Coronary artery (tissue), 2 donors: ENCODE data around the gene WFDC12.
"Not testable (repeated sequence)": the region's sequence is repeated elsewhere in the genome, so short reads cannot be mapped to it uniquely, and the experiment has no call there.

Experiments
- DNase-seq: peaks from one replicate; pipeline ENCODE4 v3.0.0-alpha.2; 2017; ENCODE audit warnings: low spot score
- H3K27ac ChIP-seq, 2 donors: fragments of 200-600 bp; sonication (generic); one replicate each; pipeline ENCODE4 v1.5.1; 2016 to 2019
- H3K4me3 ChIP-seq: fragments of 200-600 bp; sonication (generic); 2 replicates; pipeline ENCODE4 v1.5.1; 2016; ENCODE audit warnings: mild to moderate bottlenecking, moderate library complexity
- TF ChIP-seq, protein P1 (sequence below): fragments of 200-600 bp; sonication (generic); IDR thresholded peaks from one replicate; pipeline ENCODE4 v1.5.1; 2019; ENCODE audit warnings: antibody characterized with exemption

The WFDC12 gene

GRCh38 chr20:45124365-45124764 is at the start of gene WFDC12:
TSS of gene WFDC12 (minus strand) at chr20:45124465. CDS start at chr20:45124447, 18 bp downstream.
- Histone ChIP-seq H3K27ac (no peak within 1 kb of the TSS), H3K4me3 (no peak within 1 kb of the TSS)
- no peak for DNase-seq
- TF ChIP-seq, protein P1, sequence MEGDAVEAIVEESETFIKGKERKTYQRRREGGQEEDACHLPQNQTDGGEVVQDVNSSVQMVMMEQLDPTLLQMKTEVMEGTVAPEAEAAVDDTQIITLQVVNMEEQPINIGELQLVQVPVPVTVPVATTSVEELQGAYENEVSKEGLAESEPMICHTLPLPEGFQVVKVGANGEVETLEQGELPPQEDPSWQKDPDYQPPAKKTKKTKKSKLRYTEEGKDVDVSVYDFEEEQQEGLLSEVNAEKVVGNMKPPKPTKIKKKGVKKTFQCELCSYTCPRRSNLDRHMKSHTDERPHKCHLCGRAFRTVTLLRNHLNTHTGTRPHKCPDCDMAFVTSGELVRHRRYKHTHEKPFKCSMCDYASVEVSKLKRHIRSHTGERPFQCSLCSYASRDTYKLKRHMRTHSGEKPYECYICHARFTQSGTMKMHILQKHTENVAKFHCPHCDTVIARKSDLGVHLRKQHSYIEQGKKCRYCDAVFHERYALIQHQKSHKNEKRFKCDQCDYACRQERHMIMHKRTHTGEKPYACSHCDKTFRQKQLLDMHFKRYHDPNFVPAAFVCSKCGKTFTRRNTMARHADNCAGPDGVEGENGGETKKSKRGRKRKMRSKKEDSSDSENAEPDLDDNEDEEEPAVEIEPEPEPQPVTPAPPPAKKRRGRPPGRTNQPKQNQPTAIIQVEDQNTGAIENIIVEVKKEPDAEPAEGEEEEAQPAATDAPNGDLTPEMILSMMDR: no peak

- TF ChIP-seq, protein P1: no peak
- DNase-seq: no peak
These were observed 49.3 kb upstream of the WFDC12 start for GRCh38 chr20:45173522-45173921.

DNA sequence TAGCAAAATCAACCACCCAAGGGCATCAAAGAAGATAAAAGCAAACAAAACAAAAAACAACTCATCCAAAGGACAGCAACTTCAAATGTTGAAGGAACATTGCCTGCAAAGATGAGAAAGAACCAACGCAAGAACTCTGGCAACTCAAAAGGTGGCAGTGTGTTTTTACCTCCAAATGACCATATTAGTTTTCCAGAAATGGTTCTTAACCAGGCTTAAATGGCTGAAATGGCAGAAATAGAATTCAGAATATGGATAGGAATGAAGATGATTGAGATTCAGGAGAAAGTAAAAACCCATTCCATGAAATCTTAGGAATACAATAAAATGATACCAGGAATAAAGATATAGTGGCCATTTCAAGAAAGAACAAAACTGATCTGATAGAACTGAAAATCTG is 40.6 kb upstream of the WFDC12 start:
- H3K27ac ChIP-seq: no peak overlapping the region
- no peak for DNase-seq
- TF ChIP-seq, protein P1: no peak
- H3K4me3 ChIP-seq: no peak overlapping the region

More at GRCh38 chr20:45173522-45173921, 49.3 kb upstream of the WFDC12 start:
- Histone ChIP-seq H3K27ac (no peak overlapping the region), H3K4me3 (no peak overlapping the region)

DNA sequence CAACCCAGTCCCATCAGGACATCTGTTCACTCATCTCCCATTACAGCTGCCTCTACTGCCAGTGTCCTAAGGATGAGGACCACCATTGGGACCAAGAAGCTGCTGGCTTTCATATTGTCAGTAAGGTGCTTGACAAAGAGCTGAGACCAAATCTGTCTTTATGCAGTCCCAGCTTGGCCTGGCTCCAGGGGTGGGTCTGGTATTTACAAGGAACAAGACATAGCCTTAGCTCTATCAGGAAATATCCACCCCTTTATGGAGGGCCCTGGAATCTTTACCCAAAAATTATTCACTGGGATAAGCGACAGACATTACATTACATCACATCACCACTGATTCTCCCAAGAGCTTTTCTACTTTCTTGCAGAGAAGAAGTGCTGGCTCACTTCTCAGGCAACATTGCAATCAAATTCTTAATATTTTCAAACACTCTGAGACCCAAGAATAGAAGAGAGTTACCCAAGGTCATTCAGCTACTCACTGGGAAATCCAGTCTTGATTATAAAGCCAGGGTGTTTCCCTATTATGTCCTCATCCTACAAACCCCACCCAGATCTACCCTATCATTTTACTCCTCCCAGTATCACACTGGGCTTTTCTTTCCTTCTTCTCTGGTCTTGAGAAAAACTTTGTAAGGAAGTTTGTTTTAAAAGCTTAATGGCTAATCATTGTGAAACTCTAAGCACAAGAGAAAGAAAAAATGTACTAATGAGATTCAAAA is 39.0 kb upstream of the WFDC12 start:
- TF ChIP-seq, protein P1: no peak
- H3K4me3 ChIP-seq: no peak overlapping the region
- no peak for DNase-seq
- H3K27ac ChIP-seq: no peak overlapping the region

- Histone ChIP-seq H3K4me3 (no peak overlapping the region), H3K27ac (no peak overlapping the region)
- no peak for DNase-seq
- TF ChIP-seq, protein P1: no peak
These were observed 33.7 kb upstream of the WFDC12 start for GRCh38 chr20:45157962-45158361.

GRCh38 chr20:45156713-45157112 is 32.4 kb upstream of the WFDC12 start:
- Histone ChIP-seq H3K27ac (no peak overlapping the region), H3K4me3 (no peak overlapping the region)
- no peak for DNase-seq
- TF ChIP-seq, protein P1: no peak

DNA sequence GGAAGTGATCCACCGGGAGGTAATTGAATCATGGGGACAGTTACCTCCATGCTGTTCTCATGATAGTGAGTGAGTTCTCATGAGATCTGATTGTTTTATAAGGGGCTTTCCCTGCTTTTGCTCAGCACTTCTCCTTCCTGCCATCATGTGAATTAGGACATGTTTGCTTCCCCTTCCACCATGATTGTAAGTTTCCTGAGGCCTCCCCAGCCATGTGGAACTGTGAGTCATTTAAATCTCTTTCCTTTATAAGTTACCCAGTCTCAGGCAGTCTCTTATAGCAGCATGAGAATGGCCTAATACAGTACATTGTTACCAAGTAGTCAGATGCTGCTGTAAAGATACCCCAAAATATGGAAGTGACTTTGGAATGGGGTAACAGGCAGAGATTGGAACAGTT is 30.5 kb upstream of the WFDC12 start:
- H3K4me3 ChIP-seq, H3K27ac ChIP-seq, DNase-seq: not testable (repeated sequence)
